ENCODE results near the gene NDUFAB1.
"Not testable (repeated sequence)": the region's sequence is repeated elsewhere in the genome, so short reads cannot be mapped to it uniquely, and the experiment has no call there.

Gene NDUFAB1

DNA sequence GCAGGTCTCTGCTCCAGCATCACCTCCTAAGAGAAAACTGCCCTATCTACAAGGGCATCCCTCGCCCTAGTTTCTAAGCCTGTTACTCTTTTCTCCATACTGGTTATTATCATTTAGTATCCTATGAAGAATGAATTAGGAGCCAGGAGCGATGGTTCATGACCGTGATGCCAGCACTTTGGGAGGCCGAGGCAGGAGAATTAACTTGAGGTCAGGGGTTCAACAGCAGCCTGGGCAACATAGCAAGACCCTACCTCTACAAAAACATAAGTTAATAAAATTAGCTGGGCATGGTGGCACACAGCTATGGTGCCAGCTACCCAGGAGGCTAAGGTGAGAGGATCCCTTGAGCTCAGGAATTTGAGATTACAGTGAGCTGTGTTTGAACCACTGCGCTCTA lies 46.2 kb downstream of the NDUFAB1 start:
- DNase-seq = no peak

DNA sequence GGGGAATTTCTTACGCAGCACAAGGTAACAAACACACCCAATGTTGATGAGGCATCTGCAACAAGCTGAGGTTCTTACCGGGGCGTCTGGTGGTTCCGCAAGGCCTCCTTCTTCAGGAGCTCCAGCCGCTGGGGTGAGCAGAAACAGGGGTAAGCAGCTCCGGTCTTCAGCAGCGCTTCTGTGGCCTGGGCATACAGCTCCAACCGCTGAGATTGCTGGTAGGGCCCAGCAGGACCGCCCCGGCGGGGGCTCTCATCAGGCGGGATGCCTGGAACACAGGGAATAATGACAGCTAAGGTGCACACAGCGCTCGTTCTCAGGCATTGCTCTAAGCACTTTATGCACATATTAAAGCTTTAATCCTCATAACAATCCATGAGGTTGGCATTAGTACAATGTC lies 51.7 kb downstream of the NDUFAB1 start:
- DNase-seq = no peak

DNA sequence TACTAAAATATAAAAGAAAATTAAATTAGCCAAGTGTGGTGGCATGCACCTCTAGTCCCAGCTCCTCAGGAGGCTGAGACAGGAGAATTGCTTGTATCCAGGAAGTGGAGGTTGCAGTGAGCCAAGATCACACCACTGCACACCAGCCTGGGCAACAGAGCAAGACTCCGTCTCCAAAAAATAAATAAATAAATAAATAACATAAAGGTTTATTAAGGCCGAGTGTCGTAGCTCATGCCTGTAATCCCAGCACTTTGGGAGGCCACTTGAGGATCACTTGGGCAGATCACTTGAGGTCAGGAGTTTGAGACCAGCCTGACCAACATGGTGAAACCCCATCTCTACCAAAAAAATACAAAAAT lies 55.3 kb downstream of the NDUFAB1 start:
- DNase-seq = not testable (repeated sequence)

DNA sequence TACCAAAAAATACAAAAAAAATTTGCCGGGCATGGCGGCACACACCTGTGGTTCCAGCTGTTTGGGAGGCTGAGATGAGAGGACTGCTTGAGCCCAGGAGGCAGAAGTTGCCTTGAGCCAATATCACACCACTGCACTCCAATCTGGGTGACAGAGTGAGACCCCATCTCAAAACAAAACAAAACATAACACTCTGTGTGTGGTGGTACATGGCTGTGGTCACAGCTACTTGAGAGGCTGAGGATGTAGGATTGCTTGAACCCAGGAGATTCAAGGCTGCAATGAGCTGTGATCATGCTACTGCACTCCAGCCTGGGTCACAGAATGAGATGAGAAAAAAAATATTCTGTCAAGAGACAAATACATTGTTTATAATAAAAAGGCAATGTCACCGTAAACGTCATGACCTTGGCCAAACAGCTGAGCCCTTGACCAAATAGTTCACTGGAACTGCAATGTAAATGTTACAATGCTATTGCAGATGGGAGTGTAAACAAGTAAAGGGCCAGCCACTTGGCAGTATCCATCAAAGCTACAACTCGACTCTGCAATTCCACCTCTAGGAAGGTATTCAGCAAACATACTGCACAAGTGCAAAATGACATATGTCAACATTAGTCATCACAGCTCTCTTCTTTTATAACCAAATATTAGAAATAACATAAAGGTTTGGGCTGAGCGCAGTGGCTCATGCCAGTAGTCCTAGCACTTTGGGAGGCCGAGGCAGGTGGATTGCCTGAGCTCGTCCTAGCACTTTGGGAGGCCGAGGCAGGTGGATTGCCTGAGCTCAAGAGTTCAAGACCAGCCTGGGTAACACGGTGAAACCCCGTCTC lies 55.9 kb downstream of the NDUFAB1 start:
- DNase-seq = no peak

DNA sequence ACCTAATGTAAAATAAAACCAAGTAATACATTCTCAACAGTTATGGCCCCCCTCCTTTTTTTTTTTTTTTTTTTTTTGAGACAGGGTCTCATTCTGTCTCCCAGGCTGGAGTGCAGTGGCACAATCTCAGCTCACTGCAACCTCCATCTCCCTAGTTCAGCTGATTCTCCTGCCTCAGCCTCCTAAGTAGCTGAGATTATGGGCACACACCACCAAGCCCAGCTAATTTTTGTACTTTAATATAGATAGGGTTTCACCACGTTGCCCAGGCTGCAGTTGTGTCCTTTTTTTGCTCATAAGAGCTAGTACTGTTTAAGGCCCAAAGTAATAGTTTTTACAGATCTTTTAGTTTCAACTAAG lies 57.2 kb downstream of the NDUFAB1 start:
- no peak for DNase-seq

DNA sequence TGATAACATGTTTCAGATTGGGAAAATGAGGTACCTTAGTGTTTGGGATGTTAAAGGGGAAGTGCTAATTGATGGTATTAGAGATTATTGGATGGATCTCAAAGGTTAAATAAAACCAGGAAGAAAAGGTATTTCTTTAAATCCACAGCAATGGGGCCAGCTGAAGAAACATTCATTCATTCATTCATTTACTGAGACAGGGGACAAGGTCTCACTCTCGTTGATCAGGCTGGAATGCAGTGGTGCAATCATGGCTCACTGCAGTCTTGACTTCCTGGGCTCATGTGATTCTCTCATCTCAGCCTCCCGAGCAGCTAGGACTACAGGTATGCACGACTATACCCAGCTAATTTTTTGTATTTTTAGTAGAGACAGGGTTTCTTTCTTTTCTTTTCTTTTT lies 58.7 kb downstream of the NDUFAB1 start:
- no peak for DNase-seq

DNA sequence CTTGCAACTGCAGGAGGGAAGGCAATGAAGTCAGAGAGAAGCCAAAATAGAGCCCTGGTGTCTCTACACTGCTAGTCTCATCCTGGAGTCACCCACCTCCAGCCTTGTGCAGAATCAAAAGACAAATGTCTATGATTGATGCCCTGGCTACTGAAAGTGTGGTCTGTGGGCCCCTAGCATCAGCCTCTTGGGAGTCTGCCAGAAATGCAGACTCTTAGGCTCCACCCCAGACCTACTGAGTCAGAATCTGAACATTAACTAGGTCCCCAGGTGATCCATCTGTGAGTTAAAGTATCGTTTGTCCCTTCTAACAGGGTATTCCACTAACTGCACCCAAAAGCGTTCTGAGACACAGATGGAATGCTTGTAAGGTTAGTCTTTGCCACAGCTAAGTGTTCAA lies 60.2 kb downstream of the NDUFAB1 start:
- no peak for DNase-seq

DNA sequence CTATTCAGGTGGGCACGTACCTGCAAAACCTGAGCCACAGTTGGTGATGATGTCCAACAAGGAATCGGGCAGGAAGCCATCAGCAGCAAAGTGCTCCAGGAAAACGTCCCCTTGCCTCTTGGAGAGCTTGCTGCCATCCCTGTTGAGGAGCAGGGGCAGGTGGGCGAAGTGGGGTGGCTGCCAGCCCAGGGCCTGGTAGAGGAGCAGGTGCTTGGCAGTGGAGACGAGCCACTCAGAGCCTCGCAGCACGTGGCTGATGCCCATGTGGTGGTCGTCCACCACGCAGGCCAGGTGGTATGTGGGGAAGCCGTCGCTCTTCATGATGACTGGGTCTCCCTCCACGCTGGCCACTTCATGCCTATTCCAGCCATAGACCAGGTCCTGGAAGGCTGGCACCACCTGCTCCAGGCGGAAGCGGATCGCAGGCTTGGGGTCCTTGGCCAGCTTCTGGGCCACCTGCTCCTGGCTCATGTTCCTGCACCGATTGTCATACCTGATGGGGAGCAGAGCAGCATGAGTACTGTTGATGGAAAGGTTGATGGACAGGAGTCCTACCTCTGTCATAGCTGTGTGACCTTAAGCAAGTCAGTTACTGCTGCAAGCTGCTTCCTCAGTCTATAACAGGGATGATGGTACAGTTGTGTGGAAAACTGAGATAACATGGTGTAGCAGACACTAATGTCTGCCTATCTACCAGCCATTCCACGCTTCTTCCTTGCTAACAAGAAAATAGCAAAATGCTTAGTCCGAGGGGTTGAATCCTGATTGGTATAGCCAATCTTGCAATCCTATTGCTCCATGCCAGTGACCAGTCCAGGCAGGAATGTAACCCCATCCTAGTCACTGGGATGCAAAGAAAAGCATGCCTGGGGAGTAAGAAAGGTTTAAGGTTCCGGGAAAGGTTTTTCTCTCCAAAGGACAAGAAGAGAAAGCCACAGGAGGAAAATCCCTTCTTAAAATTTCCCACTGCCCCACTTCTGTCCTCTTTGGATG lies 61.0 kb downstream of the NDUFAB1 start:
- DNase-seq = no peak

DNA sequence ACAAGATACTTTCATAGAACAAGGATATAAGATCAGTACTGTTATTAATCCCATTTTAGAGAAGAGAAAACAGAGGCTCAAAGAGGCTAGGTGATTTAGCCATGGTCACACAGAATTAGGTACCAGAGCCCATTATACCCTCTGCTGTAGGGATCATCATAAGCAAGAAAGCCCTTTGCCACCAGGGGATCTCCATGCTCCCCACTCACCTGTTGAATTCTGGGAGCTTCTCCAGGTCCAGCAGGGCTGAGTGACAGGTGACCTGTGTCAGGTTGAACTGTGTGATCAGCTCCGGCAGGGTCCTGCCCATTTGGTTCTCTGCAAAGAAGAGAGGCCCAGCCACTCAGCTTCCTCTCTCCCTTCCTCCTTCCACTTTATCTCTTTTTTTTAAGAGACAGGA lies 63.7 kb downstream of the NDUFAB1 start:
- no peak for DNase-seq

All from fibroblast of skin of right quadriceps (primary cell).